ENCODE measurements around the gene GRIA1.

The GRIA1 gene

DNA sequence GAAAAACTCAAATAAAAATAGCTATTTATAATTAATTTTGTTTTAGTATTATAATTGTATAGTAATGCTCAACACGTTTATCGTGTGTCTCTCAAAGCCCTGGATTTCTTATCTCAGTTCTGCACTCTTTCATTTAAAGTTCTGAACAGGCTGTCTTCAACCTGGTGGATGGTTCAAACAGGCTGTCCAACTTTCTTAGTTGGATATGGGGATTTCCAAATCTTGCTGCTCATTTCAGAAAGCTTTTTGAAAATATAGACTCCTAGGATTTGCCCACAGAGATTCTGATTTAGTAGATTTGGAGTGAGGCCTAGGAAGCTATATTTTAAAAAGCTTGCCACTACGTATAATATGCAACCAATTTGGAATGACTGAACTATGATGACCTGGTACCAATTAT is 120.3 kb downstream of the GRIA1 start:
- DNase-seq (ENCODE audit: low read depth), result no peak

GRCh38 chr5:153613144-153613543 is 122.7 kb downstream of the GRIA1 start:
- DNase-seq (ENCODE audit: low read depth), result no peak

DNA sequence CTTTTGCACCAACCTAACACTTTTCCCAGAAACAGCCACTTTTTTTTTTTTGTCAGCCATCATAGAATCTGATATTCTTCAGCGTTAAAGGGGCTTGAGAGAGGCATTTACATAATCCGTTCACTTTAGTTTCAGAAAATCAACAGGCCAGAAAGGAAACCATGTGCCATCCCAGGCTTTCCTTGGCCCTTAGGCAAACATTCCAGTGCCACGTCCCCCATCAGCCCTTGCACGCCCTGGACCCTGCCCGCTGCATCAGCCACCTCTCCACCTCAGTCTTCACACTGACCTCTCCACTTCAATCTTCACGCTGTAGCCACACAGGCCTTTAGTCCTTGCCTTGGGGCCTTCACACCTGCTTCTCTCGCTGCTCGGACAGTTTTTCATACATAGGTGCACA is 123.2 kb downstream of the GRIA1 start:
- DNase-seq (ENCODE audit: low read depth), result no peak

DNA sequence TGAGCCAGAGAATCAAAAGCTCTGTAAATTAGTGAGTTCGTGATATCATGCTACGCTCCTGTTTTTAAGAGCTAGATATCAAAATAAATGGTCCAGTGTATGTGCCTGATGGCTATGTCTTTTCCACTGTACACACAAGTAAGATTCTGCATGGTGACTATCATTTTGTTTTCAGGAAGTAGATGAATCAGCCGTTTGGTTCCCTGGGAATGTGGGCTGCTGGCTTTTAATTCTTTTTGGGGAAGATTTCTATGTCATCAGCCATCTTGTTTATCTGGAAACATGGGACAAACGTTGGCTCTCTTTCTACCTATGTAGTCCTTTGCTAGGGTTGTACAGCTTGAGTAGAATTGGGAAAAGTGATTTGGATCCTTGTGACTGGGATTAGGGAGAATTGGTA is 126.7 kb downstream of the GRIA1 start:
- DNase-seq (ENCODE audit: low read depth), result no peak

DNA sequence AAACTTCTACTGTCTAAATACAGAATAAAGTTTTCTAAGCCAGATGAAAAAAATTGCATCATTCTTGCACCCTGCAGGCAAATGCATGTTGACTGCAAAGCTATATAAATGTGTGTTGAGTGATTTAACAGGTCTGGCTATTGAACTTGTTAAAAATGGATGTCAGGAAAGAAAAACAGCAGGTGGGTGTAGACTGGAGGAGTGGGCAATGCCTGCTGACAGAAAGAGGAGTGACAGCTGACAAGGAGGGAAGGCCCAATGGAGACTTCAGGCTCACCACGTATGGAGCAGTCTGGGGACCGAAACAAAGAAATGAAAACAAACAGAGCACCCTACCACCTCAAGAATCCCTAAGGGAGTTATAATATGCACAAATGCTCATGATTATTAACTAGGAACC is 127.8 kb downstream of the GRIA1 start:
- DNase-seq (ENCODE audit: low read depth), result no peak

GRCh38 chr5:153618867-153619266 is 128.4 kb downstream of the GRIA1 start:
- no peak for DNase-seq (ENCODE audit: low read depth)

GRCh38 chr5:153619771-153620170 is 129.3 kb downstream of the GRIA1 start:
- no peak for DNase-seq (ENCODE audit: low read depth)

GRCh38 chr5:153623124-153623523 is 132.7 kb downstream of the GRIA1 start:
- no peak for DNase-seq (ENCODE audit: low read depth)

- no peak for DNase-seq (ENCODE audit: low read depth)
These were observed 133.4 kb downstream of the GRIA1 start for GRCh38 chr5:153623751-153624450.

GRCh38 chr5:153624451-153624765 is 133.9 kb downstream of the GRIA1 start:
- DNase-seq (ENCODE audit: low read depth), result no peak

DNA sequence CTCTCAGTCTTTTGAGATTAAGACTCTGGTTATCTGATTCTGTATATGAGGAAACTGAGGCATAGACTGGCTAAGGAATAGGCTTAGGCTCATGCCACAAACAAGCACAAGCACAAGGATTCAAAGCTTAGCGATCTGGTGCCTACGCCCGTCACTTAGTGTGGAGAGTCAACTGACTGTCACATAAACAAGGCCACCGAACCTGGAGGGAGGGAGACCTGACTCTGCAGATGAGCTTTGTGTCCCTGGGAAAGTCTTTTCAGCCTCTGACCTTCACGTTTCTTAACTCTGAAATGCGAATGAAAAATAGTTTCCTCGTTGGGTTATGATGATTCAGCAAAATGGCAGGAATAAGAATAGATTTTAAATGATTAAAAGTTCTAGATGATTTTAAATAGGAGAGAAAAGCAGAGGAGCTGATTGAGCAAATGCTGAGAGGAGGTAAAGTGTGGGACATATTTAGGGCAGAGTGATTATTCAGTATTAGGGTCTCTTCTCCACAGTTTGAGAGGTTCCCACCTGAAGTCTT is 135.4 kb downstream of the GRIA1 start:
- DNase-seq (ENCODE audit: low read depth), result no peak

- DNase-seq (ENCODE audit: low read depth), result no peak
These were observed 136.4 kb downstream of the GRIA1 start for GRCh38 chr5:153626836-153627235.

DNA sequence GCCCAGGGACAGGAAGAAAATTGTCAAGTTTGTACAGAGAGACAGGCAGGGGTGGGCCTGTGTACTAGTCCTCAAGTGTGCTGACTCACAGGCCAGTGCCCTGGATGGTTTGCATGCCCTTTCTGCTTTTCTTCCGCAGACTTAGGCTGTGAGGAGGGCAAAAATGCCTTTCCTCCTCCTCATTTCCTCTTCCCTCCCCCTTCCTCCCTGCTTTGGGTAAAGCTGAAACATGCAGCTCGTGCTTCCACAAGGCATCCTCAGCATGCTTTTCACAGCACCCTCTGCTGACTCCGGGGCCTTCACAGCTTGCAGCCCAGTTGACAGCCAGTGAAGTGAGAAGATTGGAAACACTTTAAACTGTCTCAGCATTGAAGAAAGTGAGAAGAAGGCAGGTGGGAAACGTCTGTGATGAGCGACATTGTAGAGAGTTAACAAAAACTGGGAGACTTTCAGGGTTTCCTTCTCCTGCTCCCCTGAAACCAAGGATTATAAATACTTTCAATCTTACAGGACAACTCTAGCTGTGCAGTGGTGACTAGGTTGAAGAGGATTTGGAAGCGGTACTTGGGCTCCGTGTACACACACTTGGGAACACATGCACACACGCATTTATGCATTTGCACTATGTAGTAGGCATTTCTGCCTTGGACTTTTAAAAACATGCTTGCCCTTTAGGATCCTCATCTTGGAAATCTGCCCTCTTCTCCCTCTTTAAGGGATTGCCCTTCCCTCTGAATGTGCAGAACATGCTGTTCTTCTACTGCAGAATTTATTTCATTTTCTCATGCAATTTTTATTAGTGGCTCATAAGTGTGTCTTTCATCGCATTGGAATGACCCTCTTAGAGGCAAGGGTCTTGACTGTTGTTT is 138.8 kb downstream of the GRIA1 start:
- DNase-seq (ENCODE audit: low read depth), result no peak

GRCh38 chr5:153630546-153630945 is 140.1 kb downstream of the GRIA1 start:
- DNase-seq (ENCODE audit: low read depth), result no peak

DNA sequence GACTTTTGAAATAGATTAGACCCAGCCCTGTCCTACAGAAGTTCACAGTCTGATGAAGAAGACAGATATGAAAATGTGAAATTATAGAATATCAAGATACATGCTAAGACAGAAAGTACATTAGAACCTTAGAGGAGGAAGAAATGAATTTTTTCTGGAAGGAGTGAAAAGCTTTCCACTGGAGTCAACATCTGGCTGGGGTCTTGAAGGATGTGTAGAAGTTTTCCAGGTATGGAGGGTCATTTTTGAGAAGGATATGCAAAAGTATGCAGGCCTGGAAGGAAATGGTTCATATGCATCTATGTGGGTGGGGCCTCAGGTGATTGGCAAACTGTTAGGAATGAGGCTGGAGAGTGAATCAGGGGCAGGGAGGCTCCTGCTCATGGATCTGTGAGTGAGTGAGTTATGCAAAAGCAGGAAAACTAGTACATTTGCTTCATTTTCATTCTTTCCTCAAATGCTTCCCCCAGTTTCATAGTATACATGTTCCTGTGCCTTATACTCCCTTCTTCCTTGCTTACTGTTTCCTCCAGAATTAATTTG is 142.3 kb downstream of the GRIA1 start:
- no peak for DNase-seq (ENCODE audit: low read depth)

- DNase-seq (ENCODE audit: low read depth), result no peak
These were observed 146.4 kb downstream of the GRIA1 start for GRCh38 chr5:153636670-153637451.

DNA sequence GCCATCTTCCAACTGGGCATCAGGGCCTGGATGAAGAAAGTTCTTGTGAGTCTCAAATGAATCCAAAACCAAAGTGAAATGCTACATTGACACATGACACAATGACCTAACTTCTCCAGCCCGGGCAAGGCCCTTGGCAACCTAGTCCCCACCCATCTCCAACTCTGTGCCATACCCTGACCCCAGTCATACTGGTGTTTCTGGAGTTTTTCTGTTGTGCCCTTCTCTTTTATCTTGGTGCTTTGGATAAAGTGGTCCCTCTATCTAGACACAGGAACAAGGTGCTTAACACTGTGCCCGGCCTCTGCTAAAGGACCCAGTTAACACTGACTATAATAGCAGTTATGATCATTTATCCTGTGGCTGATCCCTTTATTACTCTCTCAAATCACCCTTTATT is 149.8 kb downstream of the GRIA1 start:
- DNase-seq (ENCODE audit: low read depth), result no peak

- no peak for DNase-seq (ENCODE audit: low read depth)
These were observed 150.8 kb downstream of the GRIA1 start for GRCh38 chr5:153641183-153641688.

- DNase-seq (ENCODE audit: low read depth), result no peak
These were observed 164.2 kb downstream of the GRIA1 start for GRCh38 chr5:153654504-153655200.

GRCh38 chr5:153655201-153655510 is 164.7 kb downstream of the GRIA1 start:
- DNase-seq (ENCODE audit: low read depth), result no peak

DNA sequence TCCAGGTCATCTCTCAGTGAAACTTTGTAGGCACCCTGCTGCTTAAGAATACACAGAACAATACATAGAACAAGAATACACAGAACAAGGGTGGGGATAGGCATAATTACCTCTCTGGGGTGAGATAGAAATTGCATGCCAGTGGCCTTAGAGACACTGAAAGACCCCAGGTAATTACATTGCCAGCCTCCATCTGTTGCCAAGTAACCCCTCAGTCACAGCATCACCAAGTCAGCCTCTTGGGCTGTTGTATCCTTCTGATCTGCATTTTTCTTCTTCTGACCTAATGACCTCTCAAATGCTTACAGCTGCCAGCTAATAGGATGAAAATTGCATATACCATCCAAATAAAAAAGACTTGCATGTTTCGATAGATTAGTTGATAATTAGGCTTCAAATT is 167.7 kb downstream of the GRIA1 start:
- no peak for DNase-seq (ENCODE audit: low read depth)

GRCh38 chr5:153658606-153659005 is 168.1 kb downstream of the GRIA1 start:
- no peak for DNase-seq (ENCODE audit: low read depth)
